Heart left ventricle (tissue), 13 donors: ENCODE results near the gene PRKN.

Experiments used
- CTCF ChIP-seq, 12 donors: fragments of 200-600 bp; sonication (generic) in 4 of 12; IDR thresholded peaks; one replicate each; pipeline versions ENCODE4 v1.5.0 to v1.8.0; 2018 to 2022; ENCODE audit warnings: antibody characterized with exemption in 12 of 12, mild to moderate bottlenecking in 5 of 12
- POLR2A ChIP-seq, 2 donors: fragments of 450-650 bp; IDR thresholded peaks; one replicate each; pipeline ENCODE4 v1.6.1; 2017; ENCODE audit warnings: antibody characterized with exemption in 2 of 2, mild to moderate bottlenecking in 2 of 2, moderate library complexity in 2 of 2
- donor health status: ischemic (EF 13 %, LVEDD 7.1; RV severe dilation, severe dysfunction).
- donor health status: DM: no; HTN: yes; CAD: no.
- donor health status: DM: no; HTN: no; CAD: no.
- donor health status: ischemic (EF 25% LVEDD 6.9; RV normal size, moderate dysfunction).
- donor health status: ischemic (EF 25% LVEDD 5.7; RV mildly dilated, moderate dysfunction).
- donor health status: ischemic (EF 35%, LVEDD 5.7; RV mildly dilated, moderate dysfunction).
- donor health status: nonischemic (EF 11% LVEDD 7.7; RV severe dilation, severe dysfunction).
- donor health status: DM: yes; HTN: yes; CAD: no.
- donor health status: PGD.
- donor health status: ischemic (EF 29% LVEDD 5.4; RV normal size, mild dysfunction).
- donor health status: nonischemic (EF 23%, LVEDD 6.1; RV moderate dilation, normal function).

GRCh38 chr6:161663682-161664081 lies 1063.9 kb downstream of the PRKN start:
- TF ChIP-seq CTCF (IDR thresholded peaks at IDR 0.05) (no peak), POLR2A (IDR thresholded peaks at IDR 0.05) (no peak)
